ENCODE data around the gene FNDC10. TPM values are rescaled to one million over a fixed set of nuclear protein-coding genes. Genes with fewer than 3 reads are reported as not detected.

FNDC10 gene
- total RNA-seq, 1 donor from 2014 or later = 2.5 TPM

GRCh38 chr1:1561801-1562470 is 38.0 kb downstream of the FNDC10 start:
- TF ChIP-seq EZH2phosphoT487 (IDR thresholded peaks at IDR 0.05) = no peak
- TF ChIP-seq EZH2 (IDR thresholded peaks at IDR 0.05) = no peak
- TF ChIP-seq CTCF (IDR thresholded peaks at IDR 0.05) = no peak
- Histone ChIP-seq H3K27ac (no peak overlapping the region), H3K27me3 (no peaks in the 10 kb centered on the region), H3F3A (ENCODE audit: low read depth) (no peaks in the 10 kb centered on the region), H3K36me3 (no peaks in the 10 kb centered on the region), H2AFZ (replicated peaks) (no peak overlapping the region), H3K9ac (no peak overlapping the region), H3K4me2 (no peak overlapping the region), H3K4me3 (no peak overlapping the region), H4K20me1 (ENCODE audit: low read depth) (peaks cover 41% of the 10 kb centered on the region), H3K4me1 (no peaks in the 10 kb centered on the region), H3K79me2 (ENCODE audit: low read depth) (peaks cover 44% of the 10 kb centered on the region), H3K9me3 (ENCODE audit: low read depth) (no peaks in the 10 kb centered on the region)
- Mint-ChIP-seq H3K9me3 (no peaks in the 10 kb centered on the region), H3K4me1 (no peaks in the 10 kb centered on the region), H3K4me3 (no peak overlapping the region), H3K27me3 (ENCODE audit: insufficient read depth, low read depth) (peaks cover 2% of the 10 kb centered on the region), H3K27ac (no peak overlapping the region), H3K36me3 (peaks cover 26% of the 10 kb centered on the region)
- no peak for DNase-seq (ENCODE audit: low spot score)

GRCh38 chr1:1560178-1560577 is 39.8 kb downstream of the FNDC10 start:
- H3K4me3 ChIP-seq = no peak overlapping the region
- DNase-seq (ENCODE audit: low spot score) = no peak
- H3K4me1 ChIP-seq = no peaks in the 10 kb centered on the region
- peaks cover 2% of the 10 kb centered on the region for H3K27me3 Mint-ChIP-seq (ENCODE audit: insufficient read depth, low read depth)
- H3F3A ChIP-seq (ENCODE audit: low read depth) = peaks cover 3% of the 10 kb centered on the region
- no peak overlapping the region for H2AFZ ChIP-seq (replicated peaks)
- no peaks in the 10 kb centered on the region for H3K9me3 ChIP-seq (ENCODE audit: low read depth)
- H3K9me3 Mint-ChIP-seq = no peaks in the 10 kb centered on the region
- no peak overlapping the region for H3K9ac ChIP-seq
- H3K4me1 Mint-ChIP-seq = peaks cover 9% of the 10 kb centered on the region
- H4K20me1 ChIP-seq (ENCODE audit: low read depth) = peaks cover 23% of the 10 kb centered on the region
- peaks cover 29% of the 10 kb centered on the region for H3K79me2 ChIP-seq (ENCODE audit: low read depth)
- H3K27me3 ChIP-seq = no peaks in the 10 kb centered on the region
- no peak overlapping the region for H3K4me2 ChIP-seq
- H3K36me3 Mint-ChIP-seq = peaks cover 21% of the 10 kb centered on the region
- H3K27ac Mint-ChIP-seq = no peak overlapping the region
- TF ChIP-seq EZH2phosphoT487 (IDR thresholded peaks at IDR 0.05) (no peak), EZH2 (IDR thresholded peaks at IDR 0.05) (no peak), CTCF (IDR thresholded peaks at IDR 0.05) (no peak)
- H3K36me3 ChIP-seq = no peaks in the 10 kb centered on the region
- no peak overlapping the region for H3K4me3 Mint-ChIP-seq
- no peak overlapping the region for H3K27ac ChIP-seq

- no peaks in the 10 kb centered on the region for H3K9me3 Mint-ChIP-seq
- Histone ChIP-seq H3K9ac (no peak overlapping the region), H3F3A (ENCODE audit: low read depth) (peaks cover 3% of the 10 kb centered on the region), H3K4me2 (no peak overlapping the region), H3K27ac (no peak overlapping the region), H3K36me3 (no peaks in the 10 kb centered on the region), H3K9me3 (ENCODE audit: low read depth) (no peaks in the 10 kb centered on the region), H3K4me3 (no peak overlapping the region), H2AFZ (replicated peaks) (no peak overlapping the region), H4K20me1 (ENCODE audit: low read depth) (peaks cover 18% of the 10 kb centered on the region), H3K4me1 (no peaks in the 10 kb centered on the region), H3K27me3 (no peaks in the 10 kb centered on the region), H3K79me2 (ENCODE audit: low read depth) (peaks cover 18% of the 10 kb centered on the region)
- peaks cover 2% of the 10 kb centered on the region for H3K27me3 Mint-ChIP-seq (ENCODE audit: insufficient read depth, low read depth)
- DNase-seq (ENCODE audit: low spot score) = no peak
- TF ChIP-seq CTCF (IDR thresholded peaks at IDR 0.05) (no peak), EZH2 (IDR thresholded peaks at IDR 0.05) (no peak), EZH2phosphoT487 (IDR thresholded peaks at IDR 0.05) (no peak)
- peaks cover 14% of the 10 kb centered on the region for H3K4me1 Mint-ChIP-seq
- peaks cover 13% of the 10 kb centered on the region for H3K36me3 Mint-ChIP-seq
- no peak overlapping the region for H3K27ac Mint-ChIP-seq
- no peak overlapping the region for H3K4me3 Mint-ChIP-seq
Observed at GRCh38 chr1:1559066-1559465, 40.9 kb downstream of the FNDC10 start.

Data from neural progenitor cell (in vitro differentiated cells).